HG02798 (cell line): Measurements from ENCODE around the gene ANKMY2.
"Not testable (repeated sequence)": the region's sequence is repeated elsewhere in the genome, so short reads cannot be mapped to it uniquely, and the experiment has no call there.

Experiments used
- ATAC-seq: cut with Tn5 transposase; IDR thresholded peaks from one replicate; pipeline ENCODE4 v1.9.1; 2021; ENCODE audit warnings: mild to moderate bottlenecking; ENCODE audit not compliant: unreplicated experiment, poor library complexity

ANKMY2 gene

GRCh38 chr7:16645593-16646471 is at the start of gene ANKMY2, which contains the start of gene BZW2:
Gene ANKMY2 (minus strand): TSS chr7:16645754. CDS start chr7:16645573, 181 bp downstream.
Gene BZW2 (plus strand): TSS chr7:16646181. CDS start chr7:16665444, 19,263 bp downstream.
- peak; percentile 98 for ATAC-seq

DNA sequence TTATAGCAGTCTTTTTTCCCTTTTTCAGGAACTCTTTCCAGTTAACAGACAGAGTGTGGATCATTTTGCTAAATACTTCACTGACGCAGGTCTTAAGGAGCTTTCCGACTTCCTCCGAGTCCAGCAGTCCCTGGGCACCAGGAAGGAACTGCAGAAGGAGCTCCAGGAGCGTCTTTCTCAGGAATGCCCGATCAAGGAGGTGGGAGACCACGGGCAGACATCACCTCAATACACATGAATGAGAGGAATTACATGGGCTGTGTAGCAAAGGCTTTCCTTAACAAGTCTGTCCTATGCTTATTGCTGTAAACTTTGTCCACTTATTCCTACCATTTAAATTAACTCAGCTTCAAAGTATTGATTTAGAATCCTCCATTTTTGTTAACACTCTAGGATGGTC is 49.3 kb upstream of the ANKMY2 start:
- ATAC-seq = no peak

- ATAC-seq = no peak
Measured at GRCh38 chr7:16693601-16694318, 48.2 kb upstream of the ANKMY2 start.

DNA sequence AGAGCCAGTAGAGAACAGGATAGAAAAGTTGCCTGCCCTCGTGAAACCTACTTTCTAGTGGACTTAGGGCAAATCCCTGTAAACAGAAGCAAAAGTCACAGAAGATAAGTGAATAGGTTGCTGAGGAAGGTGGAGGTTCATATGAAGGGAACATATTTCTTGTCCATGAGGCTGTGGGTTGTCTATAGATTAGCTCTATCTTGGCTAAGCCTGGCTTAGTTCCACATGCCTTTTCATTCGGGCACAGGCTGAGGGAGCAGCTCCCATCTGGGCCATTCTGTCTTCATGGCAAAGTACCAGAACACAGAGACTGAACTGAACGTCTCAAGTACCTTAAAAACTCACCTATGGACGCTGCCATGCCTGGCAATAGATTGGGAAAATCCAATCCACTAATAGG is 45.7 kb upstream of the ANKMY2 start:
- no peak for ATAC-seq

DNA sequence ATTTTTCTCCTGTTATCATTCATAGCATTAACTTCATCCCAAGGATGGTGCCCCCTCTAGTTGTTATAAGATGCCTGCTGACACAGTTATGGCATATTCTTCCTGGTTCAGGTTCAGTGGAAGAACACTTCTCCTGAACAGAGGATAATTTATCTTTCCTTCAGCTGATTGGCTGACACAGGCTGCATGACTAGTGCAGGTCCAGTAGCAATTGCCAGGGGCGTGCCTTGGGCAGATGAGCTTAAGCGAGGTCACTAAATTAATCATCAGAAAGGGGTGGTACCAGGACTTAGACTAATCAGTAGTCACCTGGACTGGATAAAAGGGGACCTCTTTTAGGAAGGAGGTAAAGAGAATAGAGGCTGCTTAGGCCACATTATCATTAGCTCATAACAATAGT is 42.7 kb upstream of the ANKMY2 start:
- no peak for ATAC-seq

DNA sequence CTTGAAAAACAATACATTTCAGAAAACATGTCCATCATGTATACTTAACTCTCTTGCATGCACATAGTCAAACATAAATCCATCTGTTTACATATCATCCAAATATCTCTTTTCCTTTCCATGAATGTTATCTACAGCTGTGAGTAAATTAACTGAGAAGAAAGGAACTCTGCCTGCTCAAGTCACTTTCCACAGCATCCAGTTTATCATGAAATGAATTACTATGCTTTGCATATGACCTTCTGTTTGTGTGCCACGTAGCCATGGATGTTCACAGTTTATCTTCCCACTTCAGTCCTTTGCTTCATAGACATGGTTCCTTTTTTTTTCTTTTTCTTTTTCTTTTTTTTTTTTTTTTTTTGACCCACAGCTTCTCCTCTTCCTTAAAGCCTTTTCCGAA is 40.0 kb upstream of the ANKMY2 start:
- no peak for ATAC-seq

- ATAC-seq = no peak
Measured at GRCh38 chr7:16684935-16685334, 39.4 kb upstream of the ANKMY2 start.

GRCh38 chr7:16678645-16679566 is 33.4 kb upstream of the ANKMY2 start:
- ATAC-seq = not testable (repeated sequence)

- no peak for ATAC-seq
Measured at GRCh38 chr7:16677978-16678494, 32.5 kb upstream of the ANKMY2 start.

DNA sequence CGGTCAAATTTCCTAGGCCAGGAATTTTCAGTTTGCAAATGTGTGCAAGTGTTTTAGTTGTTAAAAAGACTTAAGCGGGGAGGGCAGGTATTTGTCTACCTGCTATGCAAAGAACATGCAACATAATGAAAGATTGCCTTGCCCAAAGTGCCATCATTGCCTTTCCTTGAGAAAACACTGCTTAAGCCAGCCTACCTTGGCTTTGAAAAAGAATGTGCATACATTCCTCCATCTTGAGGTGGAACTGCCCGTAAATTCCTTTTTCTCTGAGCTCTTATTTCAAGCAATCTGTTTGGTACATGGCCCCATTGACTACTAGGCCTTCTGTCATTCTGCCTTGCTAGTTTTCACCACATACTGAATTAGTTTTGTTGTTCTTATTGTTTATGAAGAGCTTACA is 29.7 kb upstream of the ANKMY2 start:
- ATAC-seq = no peak

DNA sequence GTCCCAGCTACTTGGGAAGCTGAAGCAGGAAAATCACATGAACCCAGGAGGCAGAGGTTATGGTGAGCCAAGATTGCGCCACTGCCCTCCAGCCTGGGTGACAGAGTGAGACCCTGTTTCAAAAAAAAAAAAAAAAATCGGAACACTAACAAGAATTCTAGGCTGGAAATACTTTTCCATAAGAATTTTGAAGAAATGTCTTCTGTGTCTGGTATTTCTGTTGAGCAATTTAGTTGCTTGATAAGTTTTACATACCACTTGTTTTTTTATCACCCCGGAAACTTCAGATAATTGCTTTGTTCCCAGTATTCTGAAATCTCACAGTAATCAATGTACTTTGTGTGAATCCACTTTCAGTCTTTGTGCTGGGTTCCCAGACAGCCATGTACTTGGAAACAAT is 26.3 kb upstream of the ANKMY2 start:
- no peak for ATAC-seq

DNA sequence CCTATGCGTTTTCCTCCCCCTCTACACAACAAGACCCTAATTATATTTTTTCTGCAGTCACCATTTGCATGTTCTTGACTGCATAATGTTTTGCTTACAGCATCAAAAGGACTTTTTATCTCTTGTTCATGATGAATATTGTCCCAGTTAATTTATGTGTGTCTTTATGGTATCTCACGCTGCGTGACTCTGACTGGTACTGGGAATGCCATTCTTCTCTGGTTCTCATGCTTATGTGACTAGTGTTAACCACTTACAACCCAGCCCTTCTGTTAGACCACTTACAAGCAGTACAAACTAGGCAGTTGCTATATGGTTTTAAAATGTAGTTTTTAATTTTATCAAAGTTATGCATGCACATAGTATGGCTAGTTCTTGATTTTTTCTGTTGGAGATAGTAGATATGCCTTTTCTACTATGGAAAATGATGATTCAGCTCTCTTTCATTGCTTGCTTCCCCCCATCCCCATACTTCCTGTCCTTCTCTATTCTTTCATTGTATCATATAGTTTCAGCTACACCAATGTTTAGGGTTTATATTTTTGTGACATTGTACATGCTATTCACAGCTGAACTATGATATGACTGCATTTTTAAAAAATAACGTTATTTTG is 25.3 kb upstream of the ANKMY2 start:
- ATAC-seq = no peak

- ATAC-seq = no peak
Measured at GRCh38 chr7:16670021-16670420, 24.5 kb upstream of the ANKMY2 start.

- no peak for ATAC-seq
Measured at GRCh38 chr7:16669581-16669980, 24.0 kb upstream of the ANKMY2 start.

GRCh38 chr7:16668978-16669377 is 23.4 kb upstream of the ANKMY2 start:
- no peak for ATAC-seq

DNA sequence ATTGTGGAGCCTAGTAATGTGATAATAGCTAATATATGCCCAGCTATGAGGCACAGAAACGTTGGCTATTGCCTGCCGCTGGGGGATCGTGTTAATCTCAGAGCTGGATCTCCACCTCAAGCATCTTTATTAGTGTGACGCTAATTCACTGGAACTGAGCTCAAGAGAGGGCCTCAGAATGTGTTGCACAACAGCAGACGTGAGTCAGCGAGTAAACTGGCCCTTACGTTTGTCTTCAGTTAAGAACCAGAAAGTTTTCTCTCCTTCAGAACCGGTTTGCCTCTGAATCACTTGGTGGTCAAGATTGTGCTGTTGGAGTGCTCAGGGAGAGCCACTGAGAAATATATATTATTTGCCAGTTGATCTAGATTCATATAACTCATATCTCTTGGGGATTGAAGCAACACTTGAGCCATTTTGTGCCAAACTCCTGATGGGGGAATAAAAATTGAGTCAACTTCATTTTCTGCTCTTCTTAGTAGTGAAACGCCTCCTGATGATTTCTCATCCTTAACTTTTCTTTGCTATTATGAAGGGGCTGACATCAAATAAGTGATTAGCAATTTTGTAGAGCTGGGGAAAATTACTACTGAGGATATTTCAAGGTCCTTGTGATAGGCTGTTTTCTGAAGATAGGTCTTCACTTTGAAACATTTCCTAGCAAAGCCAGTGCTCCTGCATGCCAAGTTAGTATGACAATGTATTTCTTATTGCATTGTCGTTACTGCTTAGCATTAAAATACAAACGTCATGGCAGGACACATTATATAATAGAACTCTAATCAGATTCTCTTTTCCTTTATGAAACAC is 22.7 kb upstream of the ANKMY2 start:
- no peak for ATAC-seq

DNA sequence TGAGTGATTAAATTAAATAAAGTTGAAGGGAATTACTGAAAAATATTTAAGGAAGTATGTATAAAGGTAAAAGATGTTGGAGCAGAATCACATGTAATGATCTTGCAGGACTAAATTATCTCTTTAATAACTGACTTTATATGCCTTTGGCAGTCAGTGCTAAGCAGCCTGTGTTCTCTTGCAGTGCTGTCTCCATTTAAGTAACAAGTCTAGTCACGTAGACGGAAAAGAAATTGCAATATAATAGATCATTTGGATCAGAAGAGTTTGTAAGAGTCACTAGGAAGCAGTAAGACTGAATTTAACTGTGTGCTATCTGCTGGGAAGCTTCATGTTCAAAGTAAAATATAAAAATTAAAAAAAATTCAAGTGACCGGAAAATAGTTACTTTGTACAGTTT is 21.8 kb upstream of the ANKMY2 start:
- no peak for ATAC-seq

- ATAC-seq = no peak
Measured at GRCh38 chr7:16661924-16662323, 16.4 kb upstream of the ANKMY2 start.
